Glutamatergic neuron (in vitro differentiated cells): Measurements from ENCODE around the gene DLG4. TPM values are rescaled to one million over a fixed set of nuclear protein-coding genes. Genes with fewer than 3 reads are reported as not detected.

Experiments used
- DNase-seq: peaks from one replicate; pipeline ENCODE4 v3.0.0; 2022
- H3K27ac Mint-ChIP-seq: one replicate; pipeline ENCODE4 v1.8.0; 2020; ENCODE audit warnings: mild to moderate bottlenecking, mixed read lengths, inconsistent platforms; ENCODE audit not compliant: unreplicated experiment
- H3K27me3 Mint-ChIP-seq: one replicate; pipeline ENCODE4 v1.8.0; 2020; ENCODE audit warnings: mild to moderate bottlenecking, moderate library complexity, mixed read lengths, inconsistent platforms; ENCODE audit not compliant: unreplicated experiment
- H3K36me3 Mint-ChIP-seq: one replicate; pipeline ENCODE4 v1.8.0; 2020; ENCODE audit warnings: mild to moderate bottlenecking, mixed read lengths, inconsistent platforms; ENCODE audit not compliant: unreplicated experiment
- H3K4me1 Mint-ChIP-seq: one replicate; pipeline ENCODE4 v1.8.0; 2020; ENCODE audit warnings: mild to moderate bottlenecking, low read depth, mixed read lengths, inconsistent platforms; ENCODE audit not compliant: unreplicated experiment
- H3K4me3 Mint-ChIP-seq: one replicate; pipeline ENCODE4 v1.8.0; 2020; ENCODE audit warnings: mild to moderate bottlenecking, mixed read lengths, inconsistent platforms; ENCODE audit not compliant: unreplicated experiment
- H3K9me3 Mint-ChIP-seq: one replicate; pipeline ENCODE4 v1.8.0; 2020; ENCODE audit warnings: mild to moderate bottlenecking, moderate library complexity, mixed read lengths, inconsistent platforms; ENCODE audit not compliant: unreplicated experiment
- total RNA-seq: library from RNA; stranded (reverse); fragmentation: NEBNext Ultra II Directional; extraction: Animal tissue kit (Norgen Biotek cat#: 25700); gene quantifications from one replicate; pipeline ENCODE4 v1.2.1, GENCODE V29; 2021; ENCODE audit not compliant: unreplicated experiment
- TF ChIP-seq, protein P1 (sequence below): fragments of 200-600 bp; sonication (generic); IDR thresholded peaks from one replicate; pipeline ENCODE4 v1.5.0; 2021; ENCODE audit not compliant: partially characterized antibody, unreplicated experiment

The DLG4 gene
- total RNA-seq, 1 donor from 2014 or later = 157 TPM

DNA sequence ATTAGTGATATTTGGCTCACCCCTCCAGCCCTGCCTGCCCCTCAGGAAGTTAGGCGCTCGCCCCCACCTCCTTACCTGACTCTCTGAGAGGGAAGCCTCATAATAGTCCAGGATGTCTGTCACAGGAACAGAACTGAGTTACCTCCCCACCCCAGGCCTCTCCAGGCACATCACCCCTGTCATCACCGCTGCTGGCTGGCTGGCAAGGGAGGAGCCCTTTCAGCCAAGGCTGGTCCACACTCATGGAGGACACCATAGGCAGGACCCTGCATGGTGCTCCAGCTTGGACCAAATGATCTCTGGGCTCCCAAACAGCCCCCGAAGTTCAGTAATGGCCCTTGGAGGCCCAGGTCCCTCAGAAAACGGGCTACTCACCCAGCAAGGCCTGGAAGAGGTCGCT lies 1.5 kb downstream of the DLG4 start:
- Mint-ChIP-seq H3K36me3 (no peaks in the 10 kb centered on the region), H3K9me3 (peaks cover 20% of the 10 kb centered on the region), H3K4me1 (peaks cover 38% of the 10 kb centered on the region), H3K4me3 (peak overlapping the region; percentile 82), H3K27me3 (peaks cover 23% of the 10 kb centered on the region), H3K27ac (peak overlapping the region; percentile 55)
- DNase-seq = no peak
- TF ChIP-seq, protein P1, sequence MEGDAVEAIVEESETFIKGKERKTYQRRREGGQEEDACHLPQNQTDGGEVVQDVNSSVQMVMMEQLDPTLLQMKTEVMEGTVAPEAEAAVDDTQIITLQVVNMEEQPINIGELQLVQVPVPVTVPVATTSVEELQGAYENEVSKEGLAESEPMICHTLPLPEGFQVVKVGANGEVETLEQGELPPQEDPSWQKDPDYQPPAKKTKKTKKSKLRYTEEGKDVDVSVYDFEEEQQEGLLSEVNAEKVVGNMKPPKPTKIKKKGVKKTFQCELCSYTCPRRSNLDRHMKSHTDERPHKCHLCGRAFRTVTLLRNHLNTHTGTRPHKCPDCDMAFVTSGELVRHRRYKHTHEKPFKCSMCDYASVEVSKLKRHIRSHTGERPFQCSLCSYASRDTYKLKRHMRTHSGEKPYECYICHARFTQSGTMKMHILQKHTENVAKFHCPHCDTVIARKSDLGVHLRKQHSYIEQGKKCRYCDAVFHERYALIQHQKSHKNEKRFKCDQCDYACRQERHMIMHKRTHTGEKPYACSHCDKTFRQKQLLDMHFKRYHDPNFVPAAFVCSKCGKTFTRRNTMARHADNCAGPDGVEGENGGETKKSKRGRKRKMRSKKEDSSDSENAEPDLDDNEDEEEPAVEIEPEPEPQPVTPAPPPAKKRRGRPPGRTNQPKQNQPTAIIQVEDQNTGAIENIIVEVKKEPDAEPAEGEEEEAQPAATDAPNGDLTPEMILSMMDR = no peak

DNA sequence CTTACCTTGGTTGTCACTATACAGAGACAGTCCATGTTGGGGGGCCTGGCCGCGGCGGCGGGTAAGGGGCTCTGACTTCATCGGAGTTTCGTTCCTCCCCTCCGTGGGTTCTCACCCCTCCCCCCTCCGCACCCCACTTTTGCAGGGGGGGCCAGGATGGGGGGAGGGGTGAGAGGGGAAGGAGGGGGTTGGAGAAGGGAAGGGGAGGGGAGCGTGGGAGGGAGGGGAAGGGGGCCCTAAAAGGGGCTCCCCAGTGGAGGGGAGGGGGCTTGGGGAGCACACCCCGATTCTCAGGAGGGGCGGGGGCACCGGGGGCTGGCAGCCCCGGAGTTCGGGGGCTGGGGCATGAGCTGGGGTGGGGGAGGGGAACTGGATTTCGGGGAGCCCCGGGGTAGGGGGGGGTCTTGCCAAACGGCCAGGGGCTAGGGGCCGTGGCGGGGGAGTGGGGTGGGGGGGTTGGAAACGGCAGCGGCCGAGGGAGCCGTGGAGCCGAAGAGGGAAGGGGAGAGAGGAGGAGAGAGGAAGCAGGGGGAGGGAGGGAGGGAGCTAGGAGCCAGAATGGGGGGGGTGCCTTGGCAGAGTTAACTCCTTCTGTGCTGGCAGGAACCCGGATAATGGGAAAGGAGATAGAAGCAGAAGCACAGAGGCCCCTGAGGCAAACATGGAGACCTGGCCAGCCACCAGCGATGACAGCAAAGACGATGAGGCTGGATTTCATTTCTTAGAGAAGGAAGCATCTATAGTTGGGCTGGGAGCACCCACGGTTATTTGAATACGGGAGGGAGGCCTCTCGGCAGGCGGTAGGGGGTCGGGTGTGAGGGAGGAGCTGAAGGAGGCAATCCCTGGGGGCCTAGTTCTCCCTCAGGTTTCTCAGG lies 2.3 kb downstream of the DLG4 start:
- Mint-ChIP-seq H3K4me3 (peak overlapping the region; percentile 93), H3K9me3 (peaks cover 19% of the 10 kb centered on the region), H3K4me1 (peaks cover 40% of the 10 kb centered on the region), H3K27ac (peak overlapping the region; percentile 82), H3K27me3 (peaks cover 24% of the 10 kb centered on the region), H3K36me3 (no peaks in the 10 kb centered on the region)
- peak; percentile 69 for DNase-seq
- TF ChIP-seq, protein P1 = no peak

DNA sequence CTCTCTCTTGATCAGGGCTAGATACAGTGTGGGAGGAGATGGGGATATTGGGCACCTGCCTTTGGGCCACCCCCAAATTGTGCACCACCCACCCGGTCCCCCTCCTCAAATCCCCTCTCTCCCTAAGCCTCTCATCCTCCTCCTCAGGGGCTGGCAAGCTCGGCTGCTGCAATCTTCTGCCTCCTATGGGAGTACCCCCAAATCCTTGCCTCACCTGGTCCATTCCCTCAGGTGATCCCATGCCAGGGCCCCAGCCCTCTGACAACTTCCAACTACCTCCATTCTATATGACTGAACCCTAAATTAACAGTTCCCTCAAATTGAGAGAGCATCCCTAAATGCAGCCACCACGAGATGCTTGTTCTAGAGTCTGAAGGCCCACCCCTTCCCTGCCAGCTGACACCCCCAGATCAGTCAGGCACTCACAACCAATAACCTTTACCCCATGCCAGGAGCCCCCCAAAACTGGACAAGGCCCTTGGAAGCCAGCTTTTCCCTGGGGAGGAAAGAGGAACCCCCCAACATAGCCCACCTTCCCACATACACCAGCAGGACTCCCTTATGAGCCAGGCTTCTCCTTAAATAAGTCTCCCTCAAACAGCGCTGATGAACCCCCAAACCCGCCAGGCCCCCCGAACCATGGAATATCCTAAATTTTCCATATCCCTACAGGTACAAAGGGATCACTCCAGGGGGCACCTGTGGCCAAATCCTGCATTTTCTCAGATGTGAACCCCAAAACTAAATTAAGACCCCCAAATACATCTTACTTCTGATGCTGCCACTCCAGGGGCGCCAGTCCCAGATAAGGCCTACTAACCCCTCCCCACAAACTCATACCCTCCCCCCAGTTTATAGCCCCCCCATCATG lies 3.2 kb downstream of the DLG4 start:
- peaks cover 47% of the 10 kb centered on the region for H3K4me1 Mint-ChIP-seq
- TF ChIP-seq, protein P1 = no peak
- H3K9me3 Mint-ChIP-seq = peaks cover 17% of the 10 kb centered on the region
- DNase-seq = no peak
- peak overlapping the region; percentile 93 for H3K4me3 Mint-ChIP-seq
- peak overlapping the region; percentile 62 for H3K27ac Mint-ChIP-seq
- H3K27me3 Mint-ChIP-seq = peaks cover 27% of the 10 kb centered on the region
- H3K36me3 Mint-ChIP-seq = no peaks in the 10 kb centered on the region

DNA sequence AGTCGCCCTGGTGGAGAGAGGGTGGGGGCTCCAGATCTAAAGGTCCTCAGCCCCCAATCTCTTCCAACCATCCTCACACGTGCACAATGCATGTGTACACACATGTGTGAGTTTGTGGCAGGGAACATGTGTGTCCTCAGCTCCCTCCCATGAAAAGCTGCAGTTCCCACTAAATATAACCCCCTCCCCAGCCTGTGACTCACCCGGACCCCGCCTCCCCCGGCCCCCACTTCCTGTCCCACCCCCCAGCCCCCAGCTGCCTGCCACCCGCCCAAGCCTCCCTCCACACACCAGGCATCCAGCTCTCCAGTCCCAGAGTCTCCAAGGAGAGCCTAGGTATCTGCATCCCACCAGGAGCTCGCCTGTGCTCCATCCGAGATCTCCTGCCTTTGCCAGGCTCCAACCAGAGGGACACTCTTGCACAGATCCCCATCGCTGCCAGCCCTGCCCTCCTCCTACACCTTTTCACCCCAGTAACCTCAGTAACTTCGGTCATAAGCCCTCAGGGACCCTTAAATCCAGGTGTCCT lies 3.9 kb downstream of the DLG4 start:
- Mint-ChIP-seq H3K4me1 (peaks cover 47% of the 10 kb centered on the region), H3K27ac (peak overlapping the region; percentile 62), H3K4me3 (peak overlapping the region; percentile 93), H3K9me3 (peaks cover 15% of the 10 kb centered on the region), H3K27me3 (peaks cover 23% of the 10 kb centered on the region), H3K36me3 (no peaks in the 10 kb centered on the region)
- TF ChIP-seq, protein P1 = no peak
- no peak for DNase-seq
